Tongue (tissue), 2 donors: ENCODE measurements around the gene MRPL44. TPM values are rescaled to one million over a fixed set of nuclear protein-coding genes. Genes with fewer than 3 reads are reported as not detected.
A peak's percentile ranks its signal among the peaks of the same experiment; 100 is the strongest.
"Not testable (repeated sequence)": the region's sequence is repeated elsewhere in the genome, so short reads cannot be mapped to it uniquely, and the experiment has no call there.

Experiments used
- DNase-seq: peaks from one replicate; pipeline ENCODE4 v3.0.0-alpha.2; 2015
- total RNA-seq: library from RNA; depleted of rRNA; stranded (reverse); fragments of >200 nt; gene quantifications from one replicate; pipeline ENCODE4 v1.2.3, GENCODE V29; 2014

MRPL44 gene
- total RNA-seq, 1 donor from 2014 or later: 49.3 TPM

DNA sequence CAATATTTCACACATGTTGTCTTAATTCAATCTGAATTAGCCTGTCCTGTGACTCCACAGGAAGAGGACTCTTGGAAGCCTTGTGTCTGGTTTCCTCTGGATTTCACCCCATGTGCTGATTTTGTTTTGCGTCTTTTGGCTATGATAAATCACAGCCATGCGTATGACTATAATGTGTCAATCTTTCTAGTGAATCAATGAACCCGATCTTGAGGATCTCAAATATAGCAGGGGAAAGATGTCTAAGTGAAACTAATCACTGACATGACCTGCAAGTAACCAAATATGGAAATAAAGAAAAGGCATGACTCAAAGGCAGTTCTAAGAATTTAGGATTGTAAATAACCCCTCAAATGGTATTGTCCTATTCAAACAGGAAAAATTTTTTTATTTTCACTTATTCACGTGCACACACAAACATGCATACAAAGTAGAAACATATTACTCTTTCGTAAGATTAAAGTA is 20.4 kb upstream of the MRPL44 start:
- no peak for DNase-seq

DNA sequence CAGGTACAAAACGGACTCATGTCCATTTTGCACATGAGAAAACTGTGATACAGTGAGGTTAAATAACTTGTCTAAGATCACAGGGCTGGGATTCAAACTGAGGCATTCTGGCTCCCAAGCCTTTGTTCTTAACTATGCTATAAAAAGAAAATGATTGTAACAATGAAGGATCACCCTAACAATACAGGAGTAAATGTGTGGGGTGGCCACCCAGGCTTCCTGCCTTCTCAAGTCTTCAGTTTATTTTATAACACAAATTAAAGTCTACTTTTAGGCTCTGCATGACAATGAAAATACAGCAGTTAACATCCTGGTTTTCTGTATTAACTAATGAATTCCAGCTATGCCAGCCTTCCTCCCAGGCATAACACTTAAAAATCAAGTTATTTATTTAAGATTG is 19.7 kb upstream of the MRPL44 start:
- no peak for DNase-seq

DNA sequence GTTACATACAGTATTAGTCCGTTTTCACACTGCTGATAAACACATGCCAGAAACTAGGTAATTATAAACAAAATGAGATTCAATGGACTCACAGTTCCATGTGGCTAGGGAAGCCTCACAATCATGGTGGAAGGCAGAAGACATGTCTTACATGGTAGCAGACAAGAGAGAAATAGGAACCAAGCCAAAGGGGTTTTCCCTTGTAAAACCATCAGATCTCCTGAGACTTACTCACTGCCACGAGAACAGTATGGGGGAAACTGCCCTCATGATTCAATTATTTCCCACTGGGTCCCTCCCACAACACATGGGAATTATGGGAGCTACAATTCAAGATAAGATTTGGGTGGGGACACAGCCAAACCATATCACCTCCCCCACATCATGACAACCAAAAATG is 17.8 kb upstream of the MRPL44 start:
- not testable (repeated sequence) for DNase-seq

DNA sequence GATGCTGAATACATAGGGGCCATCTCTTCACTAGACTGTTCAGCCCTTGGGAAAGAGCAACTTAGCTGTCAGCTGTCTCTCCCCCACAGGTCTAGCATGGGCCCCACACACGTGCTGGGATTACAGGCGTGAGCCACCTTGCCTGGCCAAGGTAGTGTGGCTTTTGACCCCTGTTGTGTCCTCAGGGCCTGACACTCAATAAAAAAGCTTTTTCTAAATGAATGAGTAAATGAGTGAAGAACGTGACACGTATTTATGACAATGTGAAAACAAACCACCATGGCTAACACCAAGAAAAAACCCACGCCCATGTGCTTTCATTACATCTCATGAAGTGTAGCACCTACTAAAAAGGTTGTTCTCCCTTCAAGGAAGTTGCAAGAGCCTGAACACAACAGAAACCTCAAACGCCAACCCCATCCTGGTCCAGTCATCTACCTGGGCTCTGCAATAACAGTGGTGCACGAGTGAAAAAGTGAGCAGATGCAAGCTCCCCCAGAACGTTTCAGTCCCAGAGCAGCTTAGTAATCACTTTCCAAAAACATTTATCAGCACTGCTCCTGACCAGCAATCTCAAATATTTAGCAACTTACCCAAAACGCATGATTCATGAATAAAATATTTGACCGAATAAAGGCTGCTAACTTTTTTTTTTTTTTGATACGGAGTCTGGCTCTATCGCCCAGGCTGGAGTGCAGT is 15.5 kb upstream of the MRPL44 start:
- no peak for DNase-seq

DNA sequence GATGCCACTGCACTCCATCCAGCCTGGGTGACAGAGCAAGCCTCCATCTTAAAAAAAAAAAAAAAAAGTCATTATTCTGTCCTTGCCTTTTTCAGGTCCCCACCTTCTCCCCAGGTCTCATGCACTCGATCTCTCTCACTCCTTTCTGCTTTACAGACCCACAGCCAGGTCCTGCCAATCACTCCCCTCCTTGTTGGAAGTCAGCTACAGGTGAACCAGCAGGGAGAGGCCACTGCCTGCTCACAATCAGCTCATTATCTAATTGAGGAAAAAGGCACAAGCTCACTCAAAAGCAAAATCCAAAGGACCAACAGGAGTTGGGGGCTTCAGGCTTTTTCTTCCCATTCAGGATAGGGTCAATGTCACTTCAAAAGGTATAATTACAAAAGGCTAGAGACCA is 14.1 kb upstream of the MRPL44 start:
- no peak for DNase-seq

DNA sequence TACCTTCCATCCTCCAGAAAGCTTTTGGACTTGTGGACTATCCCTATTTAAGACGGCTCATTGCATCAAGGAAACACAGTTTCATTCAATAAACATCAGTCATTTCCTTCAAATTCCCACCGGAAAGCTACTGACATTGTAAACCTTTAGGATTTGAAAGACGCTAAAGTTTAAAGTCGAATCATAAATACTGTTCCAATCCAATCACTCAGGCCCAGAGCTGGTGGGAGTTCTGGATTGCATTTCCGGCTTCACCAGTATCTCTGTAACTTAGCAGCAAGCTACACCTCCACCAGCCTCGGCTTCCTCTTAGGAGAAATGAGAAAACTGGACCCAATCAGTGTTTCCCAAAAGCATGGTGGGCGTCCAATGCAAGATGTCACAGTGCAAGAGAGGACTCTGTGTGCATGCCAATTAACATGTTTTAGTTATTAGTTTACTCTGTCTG is 13.7 kb upstream of the MRPL44 start:
- peak; percentile 32 for DNase-seq

DNA sequence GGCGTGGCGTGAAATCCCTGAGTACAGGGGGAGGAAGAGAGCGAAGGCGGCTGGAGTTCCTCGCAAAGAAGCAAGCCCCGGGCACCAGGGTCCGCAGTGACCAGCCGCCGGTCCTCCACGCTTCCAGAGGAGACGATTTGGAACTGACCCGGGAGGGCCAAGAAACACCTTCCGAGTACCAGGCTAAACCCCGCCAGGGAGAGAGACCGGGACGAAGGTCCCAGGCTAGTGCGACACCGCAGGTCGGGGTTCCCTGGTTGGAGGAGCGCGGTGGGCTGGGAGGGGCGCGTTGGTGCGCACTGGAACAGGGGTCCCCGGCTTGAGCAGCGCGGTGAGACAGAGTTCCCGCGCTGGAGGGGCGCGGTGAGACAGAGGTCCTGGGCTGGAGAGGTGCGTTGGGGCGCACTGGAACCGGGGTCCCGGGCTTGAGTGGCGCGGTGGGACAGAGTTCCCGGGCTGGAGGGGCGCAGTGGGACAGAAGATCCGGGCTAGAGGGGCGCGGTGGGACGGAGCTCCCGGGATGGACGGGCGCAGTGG is 13.0 kb upstream of the MRPL44 start:
- DNase-seq: peak; percentile 45

DNA sequence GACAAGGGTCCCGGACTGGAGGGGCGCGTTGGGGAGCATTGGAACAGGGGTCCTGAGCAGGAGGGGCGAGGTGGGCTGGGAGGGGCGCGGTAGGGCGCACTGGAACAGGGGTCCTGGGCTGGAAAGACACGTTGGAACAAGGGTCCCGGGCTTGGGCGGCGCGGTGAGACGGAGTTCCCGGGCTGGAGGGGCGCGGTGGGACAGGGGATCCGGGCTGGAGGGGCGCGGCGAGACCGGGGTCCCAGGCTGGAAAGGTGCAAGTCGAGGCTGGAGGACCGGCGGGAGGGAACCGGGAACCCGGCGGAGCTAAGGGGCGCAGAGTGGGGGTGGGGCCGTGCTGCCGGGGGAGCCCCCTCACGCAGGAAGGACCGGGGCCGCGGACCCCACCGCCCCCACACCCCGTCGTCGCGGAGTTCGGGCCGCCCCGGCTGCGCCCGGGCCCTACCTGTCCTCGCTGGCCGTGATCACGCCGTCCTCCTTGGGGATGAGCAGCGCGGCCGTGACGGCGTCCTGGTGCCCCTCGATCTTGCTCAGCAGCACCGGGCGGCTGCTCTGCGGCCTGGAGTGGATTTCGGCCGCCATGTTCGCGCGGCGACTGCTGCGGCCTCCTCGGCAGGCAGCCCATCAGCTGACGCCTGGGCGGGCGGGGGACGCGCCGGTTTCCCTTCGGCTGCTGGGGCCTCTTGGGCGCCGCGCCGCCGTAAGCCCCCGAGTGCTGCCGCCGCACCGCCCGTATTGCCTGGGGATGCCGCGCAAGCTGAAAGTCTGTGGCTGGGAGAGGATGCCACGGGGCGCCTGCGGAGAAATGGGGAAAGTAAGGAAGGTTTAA is 12.3 kb upstream of the MRPL44 start, which contains the start of gene WDFY1:
Gene WDFY1, minus strand, starts transcription at position 633 of the 829 bp plus-strand sequence. Its CDS starts 51 bp downstream, at position 582.
- DNase-seq: peak; percentile 95

DNA sequence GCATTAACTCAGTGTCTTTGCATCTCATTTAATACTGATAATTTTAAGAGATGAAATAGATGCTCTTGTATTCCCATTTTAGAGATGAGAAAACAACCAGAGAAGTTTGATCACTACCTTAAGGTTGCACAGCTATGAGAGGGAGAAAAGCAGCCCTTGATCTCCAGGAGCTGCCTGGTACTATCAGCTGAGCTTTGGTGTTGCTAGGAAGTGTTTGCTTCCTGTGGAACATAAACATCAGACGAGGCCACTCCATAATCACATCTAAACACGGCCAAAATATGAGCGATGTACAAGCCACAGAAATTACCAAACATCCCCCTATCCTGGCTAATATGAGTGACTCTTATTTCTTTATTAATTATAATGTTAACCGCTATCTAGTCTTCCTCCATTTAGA is 11.5 kb upstream of the MRPL44 start:
- DNase-seq: no peak

DNA sequence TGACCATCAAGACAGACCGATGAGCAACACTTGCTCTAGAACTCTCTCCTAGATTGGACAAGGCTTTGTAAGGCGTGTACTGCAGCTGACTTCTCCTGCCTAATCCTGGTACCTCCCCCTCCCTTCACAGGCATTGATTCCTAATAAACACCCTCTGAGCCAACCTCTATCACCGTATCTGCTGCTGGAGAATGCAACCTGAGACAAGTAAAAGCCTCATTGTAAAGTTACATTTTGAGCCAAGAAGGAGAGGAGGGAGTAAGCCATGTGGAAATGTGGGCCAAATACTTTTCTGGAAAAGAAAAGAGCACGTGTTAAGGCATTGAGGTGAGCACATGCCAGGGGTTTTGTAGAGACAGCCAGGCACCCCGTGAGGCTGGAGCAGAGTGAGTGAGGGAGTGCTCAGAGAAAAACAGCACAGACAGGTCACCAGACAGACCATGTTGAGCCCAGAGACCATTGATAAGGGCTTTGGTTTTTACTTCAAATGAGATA is 9.5 kb upstream of the MRPL44 start:
- DNase-seq: no peak

DNA sequence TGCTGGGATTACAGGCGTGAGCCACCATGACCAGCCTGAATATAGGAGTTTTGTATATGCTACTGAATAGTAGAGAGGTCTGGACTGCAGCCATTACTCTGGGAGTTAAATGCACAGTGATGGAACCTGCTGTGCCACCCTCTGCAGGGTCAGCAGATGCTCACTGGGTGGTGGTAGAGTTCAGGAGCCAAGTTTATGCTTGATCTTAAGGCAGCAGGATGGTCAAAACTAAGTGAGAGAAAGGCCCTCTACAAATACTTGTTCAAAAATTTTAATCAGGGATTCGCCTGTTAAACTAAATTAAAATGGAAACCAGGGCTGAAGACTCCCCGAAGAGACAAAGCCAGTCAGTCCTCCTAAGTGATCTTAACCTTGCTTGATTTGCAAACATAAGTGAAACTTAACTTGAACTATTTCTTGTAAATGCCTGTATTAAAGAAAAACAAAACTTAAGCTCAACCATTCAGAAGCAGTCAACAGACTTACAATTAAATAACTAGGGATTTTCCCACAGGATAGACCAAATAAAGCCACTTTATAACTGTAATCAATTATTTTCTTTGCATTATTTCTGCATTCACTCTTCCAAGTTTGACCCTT is 7.9 kb upstream of the MRPL44 start:
- DNase-seq: no peak

DNA sequence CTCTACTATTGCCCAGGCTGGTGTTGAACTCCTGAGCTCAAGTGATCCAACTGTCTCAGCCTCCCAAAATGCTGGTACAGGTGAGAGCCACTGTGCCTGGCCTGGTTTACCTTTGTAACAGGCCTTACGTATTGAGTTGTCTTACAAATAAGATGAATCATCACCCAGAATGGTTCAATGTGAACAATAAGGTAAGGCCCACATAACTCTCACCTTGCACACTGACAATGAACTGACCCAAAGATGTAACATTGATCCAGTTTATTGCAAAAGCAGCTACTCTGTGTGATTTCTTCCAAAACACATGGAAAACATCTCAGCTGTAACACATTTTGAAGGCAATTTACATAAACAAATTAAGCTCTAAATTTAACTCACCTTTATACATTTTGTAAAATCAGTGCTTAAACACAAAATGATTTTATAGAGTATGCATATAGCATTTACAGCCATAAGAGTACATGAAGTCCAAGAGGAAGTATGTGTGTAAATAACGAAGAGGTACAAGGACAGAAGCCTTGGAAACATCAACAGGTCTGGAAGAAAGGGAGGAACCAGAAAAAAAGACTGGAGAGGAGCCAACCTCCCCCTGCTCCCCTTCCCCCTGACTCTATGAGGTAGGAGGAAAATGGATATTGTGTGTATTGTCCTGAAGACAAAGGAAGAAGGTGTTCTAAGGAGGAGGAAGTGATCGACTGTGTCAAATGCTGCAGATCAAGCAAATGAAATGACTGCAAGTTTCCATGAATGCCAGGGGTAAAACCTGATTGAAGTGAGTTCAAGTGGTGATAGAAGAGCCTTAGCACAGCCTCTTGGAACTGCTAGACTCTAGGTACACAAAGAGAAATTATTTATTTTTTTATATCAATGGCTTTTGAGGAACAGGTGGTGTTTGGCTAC is 6.6 kb upstream of the MRPL44 start:
- peak; percentile 22 for DNase-seq

DNA sequence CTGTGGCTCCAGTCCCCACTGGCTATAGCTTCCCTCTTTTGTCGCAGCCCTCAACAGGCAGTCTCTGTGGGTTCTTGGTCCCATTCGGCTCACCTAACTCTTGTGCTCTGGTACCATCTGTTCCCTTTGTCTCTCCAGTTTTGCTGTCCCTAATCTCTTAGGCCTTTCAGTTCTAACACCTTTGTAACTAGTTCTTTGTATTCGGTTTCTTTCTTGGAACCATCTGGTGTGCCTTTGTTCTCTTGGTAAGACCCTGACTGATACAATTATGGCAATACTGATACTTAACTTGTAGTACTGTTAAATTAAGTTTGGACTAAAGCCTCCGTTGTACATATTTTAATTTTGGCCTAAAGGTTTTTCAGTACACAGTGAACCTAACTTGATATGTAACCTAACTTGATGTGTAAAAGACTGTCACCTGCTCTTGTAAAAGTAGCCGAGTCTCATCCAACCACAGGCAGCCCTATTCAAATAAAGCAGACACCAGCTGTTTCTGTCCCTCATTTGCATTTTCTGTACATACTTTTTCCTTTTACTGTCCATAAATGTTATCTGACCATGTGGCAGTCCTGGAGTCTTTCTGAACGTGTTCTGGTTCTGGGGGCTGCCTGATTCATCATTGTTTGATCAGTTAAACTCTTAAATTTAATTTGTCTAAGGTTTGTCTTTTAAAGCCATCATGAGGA is 4.8 kb upstream of the MRPL44 start:
- peak; percentile 59 for DNase-seq

DNA sequence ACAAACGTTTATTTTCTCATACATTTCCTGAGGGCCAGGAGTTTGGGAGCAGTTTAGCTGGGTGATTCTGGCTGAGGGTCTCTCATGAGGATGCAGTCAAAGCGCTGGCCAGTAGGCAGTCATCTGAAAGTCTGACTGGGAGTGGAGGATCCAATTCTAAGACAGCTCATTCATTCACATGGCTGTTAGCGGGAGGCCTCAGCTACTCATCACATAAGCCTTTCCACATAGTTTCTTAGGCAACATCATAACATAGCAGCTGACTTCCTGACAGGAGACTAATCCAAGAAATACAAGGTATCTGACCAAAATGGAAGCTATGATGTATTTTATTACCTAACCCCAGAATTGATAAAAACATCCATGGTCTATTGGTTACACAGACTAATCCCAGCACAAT is 2.9 kb upstream of the MRPL44 start:
- no peak for DNase-seq

DNA sequence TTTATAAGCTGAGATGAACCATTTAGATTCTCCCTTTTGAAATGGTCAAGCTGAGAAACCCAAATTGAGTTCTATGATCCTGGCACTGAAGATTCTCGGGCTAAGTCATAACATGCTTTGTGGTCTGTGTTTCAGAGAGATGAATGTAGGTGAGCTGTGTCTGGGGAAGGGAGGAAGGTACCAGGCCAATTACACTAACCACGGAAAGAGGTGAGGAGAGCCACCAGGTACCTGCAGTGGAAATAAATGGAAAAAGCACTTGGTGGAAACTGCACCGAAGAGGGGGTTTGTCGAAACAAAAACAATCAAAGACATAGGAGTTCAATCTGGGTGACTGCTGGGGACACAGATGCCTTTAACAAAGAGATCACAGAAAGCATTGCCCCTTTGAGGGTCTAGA is 963 bp upstream of the MRPL44 start:
- no peak for DNase-seq

DNA sequence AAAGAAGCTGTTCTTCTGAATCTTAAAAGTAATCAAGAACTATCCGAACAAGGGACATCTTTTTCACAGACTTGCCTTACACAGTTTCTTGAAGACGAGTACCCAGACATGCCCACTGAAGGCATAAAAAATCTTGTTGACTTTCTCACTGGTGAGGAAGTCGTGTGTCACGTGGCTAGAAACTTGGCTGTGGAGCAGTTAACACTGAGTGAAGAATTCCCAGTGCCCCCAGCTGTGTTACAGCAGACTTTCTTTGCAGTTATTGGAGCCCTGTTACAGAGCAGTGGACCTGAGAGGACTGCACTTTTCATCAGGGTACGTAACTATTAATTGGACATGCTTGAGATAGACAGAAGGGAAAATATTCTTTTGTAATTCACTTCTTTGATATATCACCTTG is 2.4 kb downstream of the MRPL44 start:
- no peak for DNase-seq

DNA sequence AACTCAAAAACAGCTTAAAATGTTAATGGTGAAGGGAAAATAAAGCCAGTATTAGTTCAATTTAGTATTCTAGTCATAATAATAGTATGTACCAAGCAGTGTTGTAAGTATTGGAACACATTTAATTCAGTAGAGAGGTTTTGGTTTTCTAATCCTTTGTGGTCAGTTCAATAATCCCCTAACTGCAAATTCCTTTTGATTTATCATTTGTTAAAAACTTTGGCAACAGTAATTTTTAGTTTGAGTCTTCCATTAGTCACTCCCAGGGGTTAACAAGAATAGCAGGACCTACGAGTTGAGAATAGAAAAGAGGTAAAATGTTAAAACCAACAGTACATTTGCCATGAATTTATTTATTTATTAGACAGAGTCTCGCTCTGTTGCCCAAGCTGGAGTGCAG is 10.7 kb downstream of the MRPL44 start:
- DNase-seq: no peak

DNA sequence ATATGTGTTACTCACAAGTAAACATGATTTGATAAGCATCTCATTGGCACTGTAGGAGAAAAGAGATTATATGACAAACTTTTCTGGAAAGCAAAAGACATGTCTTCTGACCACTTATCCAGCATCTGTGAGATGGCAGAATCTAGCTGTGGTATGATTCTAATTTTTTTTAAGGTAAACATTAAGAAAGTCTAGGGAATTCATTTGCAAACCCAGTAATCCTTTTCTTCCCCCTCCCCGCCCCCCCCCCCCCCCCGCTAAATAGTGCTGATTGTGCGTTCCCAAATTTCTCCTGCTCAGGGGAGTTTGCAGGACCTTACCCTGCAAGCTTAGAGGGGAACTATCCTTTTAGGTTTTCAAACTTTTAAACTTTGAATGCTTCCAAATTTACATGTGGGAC is 12.1 kb downstream of the MRPL44 start:
- DNase-seq: no peak

DNA sequence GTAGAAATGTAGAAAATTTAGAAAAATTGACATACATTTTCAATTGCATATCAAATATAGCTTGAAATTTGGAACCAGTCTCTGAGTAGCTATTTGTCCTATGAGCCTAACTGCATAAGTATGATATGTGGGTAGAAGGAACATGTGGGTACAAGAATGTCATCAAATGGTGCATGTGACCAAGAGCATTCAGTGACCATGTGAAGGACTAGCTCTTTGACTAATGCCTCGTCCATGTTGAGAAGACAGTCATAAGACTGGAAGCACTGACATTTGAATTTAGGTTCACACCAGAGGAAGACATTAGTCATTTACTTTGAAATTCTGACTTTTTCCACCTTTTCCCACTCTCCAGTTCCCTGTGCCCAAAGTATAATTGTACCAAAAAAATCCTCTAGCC is 12.6 kb downstream of the MRPL44 start:
- DNase-seq: no peak

DNA sequence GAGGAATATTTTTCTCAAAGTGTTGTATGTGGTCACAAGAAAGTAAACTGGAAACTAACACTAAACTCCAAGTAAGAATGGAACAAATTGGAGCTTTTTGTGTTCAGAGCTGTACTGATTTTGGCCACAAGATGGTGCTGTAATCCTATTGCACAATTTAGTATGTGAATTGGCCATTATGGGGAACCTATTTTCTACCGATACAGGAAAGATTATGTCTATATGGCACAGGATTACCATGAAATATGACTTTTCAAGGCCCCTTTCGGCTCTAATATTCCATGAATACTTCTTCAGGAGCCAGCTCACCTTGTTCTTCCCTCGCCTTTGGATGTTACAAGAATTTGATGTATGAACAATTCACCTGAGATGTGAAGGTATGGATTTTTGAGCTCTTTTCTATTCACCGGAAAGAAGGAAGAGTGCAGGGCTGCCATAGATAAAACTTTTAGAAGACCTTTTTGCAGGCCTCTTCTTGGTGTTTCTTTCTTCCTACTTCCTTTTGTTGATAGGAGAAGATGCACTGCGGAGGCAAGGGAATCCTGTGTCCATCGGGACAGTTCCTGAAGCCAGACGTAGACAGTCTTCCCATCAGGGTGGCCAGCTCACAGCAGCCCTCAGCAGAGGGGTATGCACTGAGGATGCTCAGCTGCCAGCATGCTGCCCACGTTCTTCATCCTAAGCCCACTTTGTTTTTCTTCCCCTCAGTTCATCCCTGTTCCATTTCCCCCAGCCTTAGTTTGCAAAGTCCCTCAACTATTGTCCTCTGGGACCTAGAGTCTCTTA is 13.3 kb downstream of the MRPL44 start:
- peak; percentile 83 for DNase-seq
